ENCODE results near the gene APCDD1.

The APCDD1 gene

DNA sequence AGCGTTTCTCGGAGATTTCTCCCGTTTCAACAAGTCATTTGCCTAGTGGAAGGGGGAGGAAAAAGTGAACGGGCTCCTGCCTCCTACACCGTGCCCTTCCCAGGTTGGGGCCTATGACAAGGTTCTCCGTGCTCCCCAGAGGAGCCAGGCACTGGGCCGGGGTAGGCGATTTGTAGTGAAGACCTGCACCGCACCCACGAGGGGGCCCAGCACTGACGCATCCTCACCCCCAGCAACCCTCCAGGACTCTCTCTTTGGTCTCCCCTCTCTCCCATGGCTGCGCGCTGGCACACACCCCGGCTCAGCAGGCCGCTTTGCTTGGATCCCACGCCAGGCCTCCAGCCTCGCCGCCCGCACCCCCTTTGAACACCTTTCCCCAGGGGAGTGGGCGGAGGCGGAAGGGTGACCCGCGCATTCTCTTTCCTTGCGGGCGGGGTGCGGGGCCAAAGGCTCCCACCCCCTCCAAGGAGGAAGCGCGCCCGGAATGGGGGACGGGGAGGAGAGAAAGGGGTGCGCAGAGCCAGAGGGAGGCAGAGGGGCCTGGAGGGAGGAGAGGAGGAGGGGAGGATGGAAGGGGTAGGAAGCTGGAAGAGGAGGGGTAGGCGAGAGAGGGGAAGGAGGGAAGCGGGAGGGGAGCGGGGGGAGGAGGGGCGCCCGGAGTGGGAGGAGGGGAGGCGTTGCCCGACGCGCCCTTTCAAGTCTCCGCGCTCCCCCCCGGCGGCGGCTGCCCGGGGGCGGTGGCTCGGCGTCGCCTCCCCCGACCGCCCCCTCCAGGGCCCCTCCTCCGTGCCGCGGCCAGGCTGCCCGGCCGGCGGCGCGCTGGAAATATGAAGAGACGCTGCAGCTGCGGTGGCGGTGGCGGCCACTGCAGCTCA lies at the start of gene APCDD1:
Gene APCDD1, plus strand, starts transcription at position 830 of the 875 bp plus-strand sequence. CDS start 347 bp downstream, outside the sequence.
- peak; percentile 79 for DNase-seq

DNA sequence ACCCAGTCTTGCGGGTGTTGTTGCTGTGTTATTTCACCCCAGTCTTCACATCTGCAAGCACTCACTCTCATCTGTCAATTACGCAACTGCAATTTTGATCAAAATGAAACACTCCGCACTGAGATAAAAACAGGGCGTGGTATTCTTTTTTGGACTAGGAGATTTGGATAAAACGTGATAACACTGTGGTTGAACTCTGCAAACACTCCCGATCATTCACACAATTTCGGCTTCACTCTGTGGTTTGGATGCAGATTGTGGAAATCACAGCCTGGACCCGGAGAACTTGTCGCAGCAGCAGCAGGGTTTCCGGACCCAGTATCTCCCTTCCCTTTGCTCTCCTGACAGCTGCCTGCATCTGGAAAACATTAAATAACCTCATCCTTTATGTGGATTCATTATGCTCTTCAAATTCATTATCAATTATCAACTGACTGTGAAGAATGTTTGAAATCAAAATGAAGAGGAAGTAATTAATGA lies 49.4 kb upstream of the APCDD1 start:
- no peak for DNase-seq

- DNase-seq, result peak; percentile 90
These were observed 48.4 kb upstream of the APCDD1 start for GRCh38 chr18:10405816-10406663.

DNA sequence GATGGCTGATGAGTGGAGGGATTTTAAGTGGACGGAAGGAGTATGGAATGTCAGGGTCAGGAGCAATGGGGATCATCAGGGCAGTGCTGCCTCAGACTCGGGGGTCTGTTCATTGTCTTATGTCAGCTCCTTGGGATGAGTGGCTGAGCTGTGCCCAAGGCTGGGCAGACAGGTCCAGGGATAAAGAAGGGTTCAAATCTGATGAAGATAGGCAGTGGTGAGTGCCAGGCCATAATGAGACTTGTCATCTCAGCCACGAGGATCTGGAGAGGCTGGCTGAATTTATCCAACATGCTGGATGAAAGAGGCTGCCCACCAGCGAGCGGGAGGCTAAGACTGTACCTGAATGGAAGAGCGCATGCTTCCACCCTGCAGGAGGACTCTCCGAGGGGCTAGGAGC lies 46.3 kb upstream of the APCDD1 start:
- no peak for DNase-seq

DNA sequence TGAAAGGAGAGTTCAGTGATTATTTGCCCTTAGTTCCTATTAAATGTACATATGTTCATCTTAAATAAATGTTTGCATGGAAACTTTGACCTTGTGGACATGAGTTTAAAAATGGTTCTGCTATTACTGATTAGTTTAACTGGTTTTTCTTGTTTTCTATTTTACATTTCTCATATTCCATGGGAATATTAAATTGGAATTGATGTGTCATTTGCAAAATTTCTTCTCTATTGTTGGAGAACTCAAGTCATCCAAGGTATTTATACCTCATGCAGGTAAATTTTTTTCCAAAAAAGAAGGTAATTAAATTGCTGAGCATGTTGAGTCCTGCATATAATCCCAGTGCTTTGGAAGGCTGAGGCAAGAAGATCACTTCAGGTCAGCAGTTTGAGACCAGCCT lies 45.4 kb upstream of the APCDD1 start:
- DNase-seq, result no peak

DNA sequence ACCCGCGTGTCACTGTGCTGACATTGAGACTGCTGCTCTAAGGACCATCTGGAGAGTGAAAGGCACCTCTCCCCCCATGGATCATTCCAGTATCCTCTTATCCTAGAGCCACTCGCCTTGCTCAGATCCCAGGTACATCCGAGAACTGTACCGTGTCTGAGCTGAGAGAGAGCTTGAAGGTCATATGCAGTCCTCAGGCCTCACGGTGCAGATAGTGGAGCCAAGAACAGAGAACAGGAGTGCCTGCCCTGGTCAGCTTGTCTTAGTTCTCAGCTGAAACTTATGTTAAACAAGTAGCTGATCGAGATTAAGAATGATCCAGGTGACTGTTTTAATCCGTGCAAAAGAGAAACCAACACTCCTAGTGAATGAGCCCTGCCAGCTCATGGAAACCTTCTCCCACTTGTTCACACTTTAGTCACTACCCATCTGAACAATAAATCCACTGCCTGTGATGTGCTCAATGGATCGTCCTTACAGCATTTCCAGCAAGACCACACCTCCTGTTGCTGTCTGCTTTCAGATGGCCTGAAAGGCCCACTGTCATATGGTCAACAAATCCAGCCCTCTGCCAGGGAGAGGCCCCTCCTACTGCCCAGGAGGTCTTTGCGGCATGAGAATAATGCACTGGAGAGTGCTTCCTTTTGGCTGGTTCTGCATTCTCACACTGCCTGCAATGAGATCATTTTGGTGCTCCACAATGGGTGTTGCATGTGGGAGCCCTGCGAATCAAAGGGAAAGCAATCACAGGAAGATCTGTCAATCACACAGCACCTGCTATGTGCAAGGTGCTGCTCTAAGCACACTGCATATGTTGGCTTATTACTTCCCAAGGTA lies 43.7 kb upstream of the APCDD1 start:
- no peak for DNase-seq

DNA sequence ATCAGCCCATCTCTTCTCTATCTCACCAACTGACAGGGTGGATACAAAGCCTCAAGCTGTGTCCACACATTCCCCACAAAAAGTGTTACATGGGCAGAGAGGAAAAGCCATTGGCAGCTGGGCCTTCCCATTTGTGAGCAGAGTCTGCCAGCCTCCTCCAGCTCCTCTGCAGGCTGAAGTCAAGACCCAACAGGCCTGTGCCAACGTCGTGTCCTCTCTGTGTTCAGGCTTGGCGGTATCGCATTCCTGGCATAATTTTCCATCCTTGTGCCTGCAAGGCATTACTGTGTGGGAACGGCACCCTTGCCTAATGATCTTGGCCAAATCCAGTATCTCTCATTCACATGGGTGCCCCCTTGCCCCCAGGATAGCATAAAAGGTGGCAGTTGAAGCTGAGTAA lies 41.5 kb upstream of the APCDD1 start:
- no peak for DNase-seq

- DNase-seq, result no peak
These were observed 40.7 kb upstream of the APCDD1 start for GRCh38 chr18:10413722-10414121.

DNA sequence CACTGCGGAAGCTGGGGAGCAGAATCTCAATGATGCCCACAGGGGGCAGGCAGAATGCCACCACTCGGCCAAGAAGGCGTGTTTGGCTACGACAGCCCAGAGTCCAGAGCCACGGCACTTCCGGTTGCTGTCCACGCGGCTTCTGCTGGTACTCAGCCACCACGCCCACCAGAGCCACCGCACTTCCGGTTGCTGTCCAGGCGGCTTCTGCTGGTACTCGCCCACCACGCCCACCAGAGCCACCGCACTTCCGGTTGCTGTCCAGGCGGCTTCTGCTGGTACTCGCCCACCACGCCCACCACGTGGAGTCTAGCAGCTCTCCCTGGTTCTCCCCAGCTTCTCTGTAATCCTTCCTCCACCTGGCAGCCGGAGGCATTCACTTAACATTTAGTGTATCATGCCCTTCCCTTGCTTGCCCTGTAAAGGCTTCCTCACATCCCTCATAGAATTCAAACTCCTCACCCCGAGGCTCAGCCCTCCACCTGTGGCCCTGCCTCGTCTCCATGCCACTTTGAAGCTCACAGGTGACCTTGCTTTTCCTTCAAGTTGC lies 40.1 kb upstream of the APCDD1 start:
- no peak for DNase-seq

GRCh38 chr18:10416065-10416464 lies 38.4 kb upstream of the APCDD1 start:
- DNase-seq, result no peak

DNA sequence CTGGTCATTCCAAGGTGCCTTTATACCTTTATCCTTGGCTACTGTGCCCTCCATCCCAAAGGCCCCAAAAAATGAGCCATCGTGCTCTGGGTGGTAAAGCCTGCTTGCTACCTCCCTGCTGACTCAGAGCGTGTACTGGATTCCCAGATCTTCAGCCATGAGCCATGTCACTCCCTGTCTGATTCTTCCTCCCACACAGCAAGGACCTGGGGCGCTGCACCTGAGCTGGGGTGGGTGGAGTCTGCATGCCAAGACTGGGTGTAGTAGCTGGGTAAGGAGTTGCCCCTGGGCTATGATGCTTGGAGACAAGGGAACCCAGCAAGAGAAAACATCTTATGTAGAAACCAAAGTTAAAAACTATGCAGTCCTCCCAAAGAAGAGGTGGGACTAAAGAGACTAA lies 37.2 kb upstream of the APCDD1 start:
- no peak for DNase-seq

GRCh38 chr18:10417664-10418063 lies 36.8 kb upstream of the APCDD1 start:
- no peak for DNase-seq

GRCh38 chr18:10418836-10419235 lies 35.6 kb upstream of the APCDD1 start:
- no peak for DNase-seq

DNA sequence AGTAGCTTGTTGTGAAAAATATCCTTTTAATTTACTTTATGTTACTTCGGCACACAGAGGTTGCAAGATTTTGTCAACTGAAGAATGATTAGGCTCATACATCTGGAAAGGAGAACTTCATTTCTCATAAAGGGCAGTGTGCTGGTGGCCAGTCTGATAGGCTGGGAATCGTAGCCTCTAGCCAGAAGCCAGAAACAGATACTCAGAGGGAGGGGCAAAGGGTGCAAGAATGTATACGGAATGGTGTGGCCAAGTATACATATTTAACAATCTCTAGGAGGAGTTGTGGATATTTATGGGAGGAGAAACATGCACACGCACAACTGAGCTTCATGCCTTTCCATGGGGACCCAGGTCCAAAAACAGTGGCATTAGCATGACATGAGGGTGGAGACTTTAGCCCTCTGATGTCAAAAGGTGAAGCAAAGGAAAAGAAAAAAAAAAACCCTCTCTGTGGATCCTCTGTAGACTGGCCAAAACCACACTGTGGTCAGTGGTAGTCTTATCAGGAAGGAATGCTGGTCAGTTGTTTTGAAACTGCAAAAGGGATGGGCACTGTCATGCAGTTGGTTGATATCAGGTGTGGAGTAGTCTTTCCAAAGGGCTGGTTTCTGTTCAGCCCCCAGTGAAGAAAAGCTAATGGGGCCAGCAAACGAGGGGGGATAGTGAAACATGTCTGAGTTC lies 34.9 kb upstream of the APCDD1 start:
- no peak for DNase-seq

DNA sequence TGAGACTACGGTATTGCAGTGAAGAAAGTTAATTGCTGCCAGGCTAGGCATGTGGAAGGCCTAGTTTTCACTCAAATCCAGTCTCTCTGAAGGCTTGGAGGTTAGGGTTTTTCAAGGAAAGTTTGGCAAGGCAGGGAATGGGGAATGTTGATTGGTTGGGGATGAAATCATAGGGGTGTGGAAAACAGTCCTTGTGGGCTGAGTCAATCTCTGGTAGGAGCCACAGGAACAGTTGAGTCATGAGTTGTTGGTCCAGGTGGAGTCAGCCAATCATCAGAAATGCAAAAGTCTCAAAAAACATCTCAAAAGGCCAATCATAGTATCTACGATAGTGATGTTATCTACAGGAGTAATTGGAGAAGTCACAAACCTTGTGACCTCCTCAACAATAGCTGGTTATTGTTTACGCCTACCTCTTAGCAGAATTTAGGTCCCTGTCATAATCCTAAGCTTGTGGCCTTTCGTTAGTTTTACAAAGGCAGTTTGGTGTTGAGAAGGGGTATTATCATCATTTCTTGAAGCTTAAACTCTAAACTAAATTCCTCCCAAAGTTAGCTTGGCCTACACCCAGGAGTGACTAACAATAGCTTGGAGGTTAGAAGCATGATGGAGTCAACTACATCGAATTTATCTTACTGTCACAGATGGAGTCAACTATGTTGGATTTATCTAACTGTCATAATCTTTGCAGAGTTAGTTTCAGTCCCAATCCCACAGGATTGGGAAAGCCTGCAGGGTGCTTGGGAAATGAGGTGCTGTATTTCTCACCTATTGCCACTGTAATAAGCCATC lies 33.7 kb upstream of the APCDD1 start:
- DNase-seq, result no peak

- DNase-seq, result no peak
These were observed 32.6 kb upstream of the APCDD1 start for GRCh38 chr18:10421859-10422258.

- DNase-seq, result no peak
These were observed 31.7 kb upstream of the APCDD1 start for GRCh38 chr18:10422731-10423130.

DNA sequence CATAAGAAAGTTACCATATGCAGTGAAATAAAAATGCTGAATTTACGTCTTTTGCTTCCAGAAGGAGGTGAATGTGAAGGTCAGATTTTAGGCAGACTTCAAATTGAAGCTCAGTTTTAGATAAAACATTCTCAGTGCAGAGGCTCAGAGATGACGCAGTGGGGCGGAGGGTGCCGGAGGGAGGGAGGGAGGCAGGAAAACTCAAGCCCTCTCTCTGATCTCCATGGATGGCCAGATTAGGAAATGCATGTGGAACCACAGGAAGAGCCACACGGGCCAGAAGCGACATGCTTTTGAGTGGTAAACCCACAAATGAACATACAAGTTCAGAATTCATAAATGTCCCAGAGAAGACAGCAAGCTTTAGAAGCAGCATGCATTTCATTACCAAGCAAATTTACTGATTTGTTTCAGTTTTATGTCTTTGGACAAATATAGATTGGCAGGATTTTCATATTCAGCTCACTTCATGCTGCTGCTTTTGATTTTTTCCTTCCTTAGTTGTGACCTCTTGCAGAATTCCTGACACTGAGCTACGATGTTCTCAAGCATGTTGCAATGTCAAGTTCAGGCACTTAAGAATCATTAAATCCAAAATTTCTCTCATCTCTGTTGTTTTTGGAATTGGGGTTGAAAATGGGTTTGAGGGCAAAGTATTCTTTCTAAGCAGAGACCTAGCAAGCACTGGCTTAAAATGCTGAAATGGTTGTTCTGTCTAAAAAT lies 29.7 kb upstream of the APCDD1 start:
- no peak for DNase-seq

DNA sequence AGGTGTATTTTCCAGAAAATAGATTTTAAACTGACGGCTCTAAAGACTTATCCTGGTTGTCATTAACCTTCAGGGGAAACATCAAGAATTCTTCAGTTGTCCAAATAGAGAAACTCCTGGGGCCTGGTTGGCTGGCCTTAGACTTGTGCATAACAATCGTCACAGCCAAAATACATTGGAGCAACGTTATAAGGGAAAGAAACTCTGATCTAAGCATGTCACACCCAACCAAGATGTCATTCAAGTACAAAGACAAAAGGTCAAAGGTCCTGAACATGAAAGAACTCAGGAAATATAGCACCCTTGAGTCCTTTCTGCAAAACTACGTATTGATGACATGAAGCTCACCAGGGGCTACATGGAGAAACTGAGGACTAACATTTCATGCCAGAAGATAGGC lies 23.8 kb upstream of the APCDD1 start:
- no peak for DNase-seq

- no peak for DNase-seq
These were observed 22.8 kb upstream of the APCDD1 start for GRCh38 chr18:10431680-10432079.
